Gastroesophageal sphincter (tissue), 4 donors: ENCODE data around the gene TFR2. TPM values are rescaled to one million over a fixed set of nuclear protein-coding genes. Genes with fewer than 3 reads are reported as not detected.
A peak's percentile ranks its signal among the peaks of the same experiment; 100 is the strongest.

ENCODE experiments used
- ATAC-seq: fragments of 150-250 bp; one replicate; pipeline ENCODE4 v1.9.1; 2016; ENCODE audit warnings: mild to moderate bottlenecking, moderate library complexity
- H3K27ac ChIP-seq, 4 donors: fragments of 200-600 bp; sonication (generic) in 3 of 4; 1 replicate in 3 of 4; 2 replicates in 1 of 4; pipeline ENCODE4 v1.5.1; 2016 to 2019
- H3K27me3 ChIP-seq: fragments of 200-600 bp; sonication (generic); one replicate; pipeline ENCODE4 v1.5.1; 2019
- H3K36me3 ChIP-seq, 2 donors: fragments of 200-600 bp; sonication (generic); one replicate each; pipeline ENCODE4 v1.5.1; 2019; ENCODE audit warnings: control low read depth in 1 of 2
- H3K4me1 ChIP-seq, 3 donors: fragments of 200-600 bp; sonication (generic); 1 replicate in 2 of 3; 2 replicates in 1 of 3; pipeline ENCODE4 v1.5.1; 2016 to 2019; ENCODE audit warnings: control low read depth in 2 of 3
- H3K4me3 ChIP-seq, 2 donors: fragments of 200-600 bp; sonication (generic); one replicate each; pipeline ENCODE4 v1.5.1; 2019; ENCODE audit warnings: mild to moderate bottlenecking in 1 of 2, moderate library complexity in 1 of 2
- H3K9me3 ChIP-seq, 3 donors: fragments of 200-600 bp; sonication (generic); one replicate each; pipeline ENCODE4 v1.5.1; 2017 to 2019; ENCODE audit warnings: control low read depth in 2 of 3
- EP300 ChIP-seq: sonication (generic); formaldehyde crosslinking; IDR thresholded peaks from one replicate; pipeline ENCODE4 v1.6.1; 2017; ENCODE audit warnings: antibody characterized with exemption, mild to moderate bottlenecking
- POLR2A ChIP-seq, 2 donors: fragments of 450-650 bp; IDR thresholded peaks; one replicate each; pipeline ENCODE4 v1.6.1; 2017; ENCODE audit warnings: antibody characterized with exemption in 2 of 2, mild to moderate bottlenecking in 2 of 2, moderate library complexity in 1 of 2
- POLR2AphosphoS5 ChIP-seq: sonication (generic); formaldehyde crosslinking; IDR thresholded peaks from one replicate; pipeline ENCODE4 v1.6.1; 2017; ENCODE audit warnings: antibody characterized with exemption
- WGBS, 2 donors: methylation state at CpG; one replicate each; pipeline ENCODE4 v1.1.5; 2018; ENCODE audit warnings: low coverage in 1 of 2; 5-methylcytosine and 5-hydroxymethylcytosine counted together
- total RNA-seq, 4 donors: library from RNA; depleted of rRNA; stranded (reverse); fragments of >200 nt; gene quantifications; one replicate each; pipeline ENCODE4 v1.1.0, GENCODE V29; 2016
- TF ChIP-seq, protein P1 (sequence below), 4 experiments: fragments of 200-600 bp in 2 of 4; fragments of 450-650 bp in 2 of 4; sonication (generic) in 1 of 4; IDR thresholded peaks; one replicate each; pipeline ENCODE4 v1.5.1; 2017 to 2019; ENCODE audit warnings: antibody characterized with exemption in 4 of 4, mild to moderate bottlenecking in 2 of 4, moderate library complexity in 2 of 4

TFR2 gene
- total RNA-seq, 4 donors from 2014 or later: 1.6 TPM; not detected in 3

DNA sequence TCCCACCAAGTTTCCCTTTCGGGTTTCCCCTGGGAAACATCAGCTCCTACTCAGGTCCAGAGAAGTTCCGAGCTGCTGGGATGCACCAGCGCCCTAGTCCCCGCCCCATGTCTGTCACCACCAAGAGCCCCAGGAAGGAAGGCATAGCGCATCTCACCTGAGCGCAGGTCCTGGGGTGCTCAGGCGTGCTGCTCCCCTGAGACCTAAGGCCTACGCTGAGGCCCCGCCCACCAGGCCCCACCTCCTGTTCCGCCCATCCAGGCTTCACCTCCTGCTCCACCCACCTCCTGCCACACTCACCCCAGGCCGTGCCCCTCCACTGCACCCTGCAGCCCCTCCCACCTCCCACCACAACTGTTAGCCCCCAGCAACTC lies 1.2 kb upstream of the TFR2 start:
- no peak for ATAC-seq
- no peak overlapping the region for H3K4me3 ChIP-seq
- H3K36me3 ChIP-seq: no peaks in the 10 kb centered on the region
- no peaks in the 10 kb centered on the region for H3K9me3 ChIP-seq
- peaks cover 75% of the 10 kb centered on the region for H3K27me3 ChIP-seq
- no peaks in the 10 kb centered on the region for H3K4me1 ChIP-seq
- no peak for TF ChIP-seq EP300
- WGBS, 2 donors: 40% methylated on average over 1 of the region's 11 CpGs; no CpG with 5 or more reads in 1 of the 2 donors
- no peak overlapping the region for H3K27ac ChIP-seq

DNA sequence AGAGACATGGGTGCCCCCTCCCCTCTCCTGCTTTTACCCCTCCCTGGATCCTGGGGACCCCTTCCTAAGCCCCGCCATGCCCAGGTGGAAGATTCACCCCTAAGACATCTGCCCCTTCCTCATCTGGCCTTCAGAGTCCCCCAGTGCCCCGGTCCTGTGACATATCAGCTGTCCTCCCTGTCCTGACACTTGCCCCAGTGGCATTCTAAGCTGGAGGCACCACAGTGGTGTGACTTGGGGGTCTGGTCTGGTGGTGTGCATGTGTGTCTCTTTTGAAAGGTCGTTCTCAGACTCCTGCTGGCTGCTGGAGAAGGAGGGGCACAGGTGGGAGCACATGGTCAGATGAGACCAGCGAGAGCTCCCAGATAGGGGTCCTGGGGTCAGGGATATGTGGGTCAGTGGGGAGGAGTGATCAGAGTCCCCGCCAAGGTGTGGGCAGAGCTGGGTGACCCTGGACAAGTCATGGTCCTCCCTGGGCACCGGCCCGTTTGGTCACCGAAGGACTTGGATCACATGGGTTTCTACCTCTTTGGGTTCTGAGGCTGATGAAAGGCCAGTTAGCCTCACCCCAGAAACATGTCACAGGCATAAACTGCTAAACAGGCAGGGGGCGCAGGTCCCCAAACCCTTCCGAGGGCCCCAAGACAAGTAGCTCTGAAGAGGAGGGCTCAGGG lies 645 bp upstream of the TFR2 start:
- Histone ChIP-seq H3K27ac (no peak overlapping the region), H3K9me3 (no peaks in the 10 kb centered on the region), H3K4me3 (no peak overlapping the region), H3K36me3 (no peaks in the 10 kb centered on the region), H3K27me3 (peaks cover 75% of the 10 kb centered on the region), H3K4me1 (no peaks in the 10 kb centered on the region)
- 60% methylated on average over 1 of the region's 10 CpGs; no CpG with 5 or more reads in 1 of the 2 donors for WGBS, 2 donors
- ATAC-seq: no peak
- TF ChIP-seq POLR2A (IDR thresholded peaks at IDR 0.05): no peak
- TF ChIP-seq EP300: no peak
- TF ChIP-seq POLR2AphosphoS5: no peak
- TF ChIP-seq, protein P1, sequence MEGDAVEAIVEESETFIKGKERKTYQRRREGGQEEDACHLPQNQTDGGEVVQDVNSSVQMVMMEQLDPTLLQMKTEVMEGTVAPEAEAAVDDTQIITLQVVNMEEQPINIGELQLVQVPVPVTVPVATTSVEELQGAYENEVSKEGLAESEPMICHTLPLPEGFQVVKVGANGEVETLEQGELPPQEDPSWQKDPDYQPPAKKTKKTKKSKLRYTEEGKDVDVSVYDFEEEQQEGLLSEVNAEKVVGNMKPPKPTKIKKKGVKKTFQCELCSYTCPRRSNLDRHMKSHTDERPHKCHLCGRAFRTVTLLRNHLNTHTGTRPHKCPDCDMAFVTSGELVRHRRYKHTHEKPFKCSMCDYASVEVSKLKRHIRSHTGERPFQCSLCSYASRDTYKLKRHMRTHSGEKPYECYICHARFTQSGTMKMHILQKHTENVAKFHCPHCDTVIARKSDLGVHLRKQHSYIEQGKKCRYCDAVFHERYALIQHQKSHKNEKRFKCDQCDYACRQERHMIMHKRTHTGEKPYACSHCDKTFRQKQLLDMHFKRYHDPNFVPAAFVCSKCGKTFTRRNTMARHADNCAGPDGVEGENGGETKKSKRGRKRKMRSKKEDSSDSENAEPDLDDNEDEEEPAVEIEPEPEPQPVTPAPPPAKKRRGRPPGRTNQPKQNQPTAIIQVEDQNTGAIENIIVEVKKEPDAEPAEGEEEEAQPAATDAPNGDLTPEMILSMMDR (IDR thresholded peaks at IDR 0.05): no peak

DNA sequence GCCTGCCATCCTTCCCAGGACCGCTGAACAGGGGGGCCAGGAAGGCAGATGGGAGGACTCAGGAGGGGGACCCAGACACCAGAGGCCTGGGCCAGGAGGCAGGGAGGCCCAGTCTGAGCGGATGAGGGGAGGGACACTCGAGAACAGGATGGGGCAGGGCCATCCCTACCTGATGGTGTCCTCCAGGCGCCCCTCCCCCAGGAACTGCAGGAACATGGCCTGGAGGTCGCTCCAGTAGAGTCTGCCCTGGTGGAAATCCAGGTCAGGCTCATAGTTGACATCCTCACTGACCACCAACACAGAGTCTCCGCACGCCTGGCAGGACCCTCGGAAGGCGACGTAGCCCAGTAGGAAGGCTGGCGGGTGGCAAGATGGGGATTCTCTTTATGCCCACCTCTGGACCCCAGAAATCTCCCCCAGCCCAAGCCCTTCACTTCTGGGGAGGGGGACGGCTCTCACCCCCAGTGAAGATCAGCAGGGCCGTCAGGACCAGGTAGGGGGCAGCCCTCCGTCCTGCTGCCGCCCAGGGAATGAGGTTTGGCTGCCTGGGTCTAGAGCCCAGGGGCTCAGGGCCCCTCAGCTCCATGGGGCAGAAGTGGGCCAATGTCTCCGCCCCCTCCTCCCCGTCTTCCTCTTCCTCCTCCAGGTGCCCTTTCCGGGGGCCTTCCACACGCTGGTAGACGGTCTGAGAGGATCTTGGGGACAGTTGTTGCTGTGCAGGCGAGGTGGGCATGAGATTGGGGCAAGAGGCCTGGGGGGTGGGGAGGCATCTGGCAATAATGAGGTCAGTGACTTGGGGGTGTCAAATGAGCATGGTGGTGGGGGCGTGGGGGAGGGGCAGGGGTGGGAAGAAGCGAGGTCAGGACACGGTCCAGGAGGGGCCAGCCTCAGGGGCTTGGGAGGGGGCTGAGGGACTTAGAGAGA lies 573 bp downstream of the TFR2 start:
- Histone ChIP-seq H3K9me3 (no peaks in the 10 kb centered on the region), H3K27me3 (peaks cover 74% of the 10 kb centered on the region), H3K36me3 (no peaks in the 10 kb centered on the region), H3K27ac (no peak overlapping the region), H3K4me1 (no peaks in the 10 kb centered on the region), H3K4me3 (no peak overlapping the region)
- no peak for ATAC-seq
- 38% methylated on average over 2 of the region's 24 CpGs; no CpG with 5 or more reads in 1 of the 2 donors for WGBS, 2 donors
- no peak for TF ChIP-seq POLR2AphosphoS5
- TF ChIP-seq, protein P1 (IDR thresholded peaks at IDR 0.05): no peak
- TF ChIP-seq EP300: no peak

DNA sequence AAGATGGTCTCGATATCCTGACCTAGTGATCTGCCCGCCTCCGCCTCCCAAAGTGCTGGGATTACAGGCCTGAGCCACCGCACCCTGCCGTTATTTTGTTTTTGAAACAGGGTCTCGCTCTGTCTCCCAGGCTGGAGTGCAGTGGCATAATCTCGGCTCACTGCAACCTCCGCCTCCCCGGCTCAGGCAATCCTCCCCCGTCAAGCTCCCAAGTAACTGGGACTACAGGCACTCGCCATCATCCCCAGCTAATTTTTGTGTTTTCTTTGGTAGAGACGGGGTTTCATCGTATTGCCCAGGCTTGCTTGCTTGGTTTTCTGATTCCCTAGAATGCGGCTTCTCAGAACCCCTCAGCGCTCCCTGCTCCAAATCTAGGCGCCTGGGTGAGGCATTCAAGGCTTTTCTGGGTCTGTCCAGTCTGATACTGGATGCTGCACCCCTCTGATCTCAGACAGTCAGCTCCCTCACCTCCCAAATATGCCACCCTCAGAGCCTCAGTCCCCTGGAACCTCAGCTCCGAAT lies 1.3 kb downstream of the TFR2 start:
- no peaks in the 10 kb centered on the region for H3K4me1 ChIP-seq
- no peaks in the 10 kb centered on the region for H3K36me3 ChIP-seq
- TF ChIP-seq POLR2AphosphoS5: no peak
- no peak for TF ChIP-seq POLR2A (IDR thresholded peaks at IDR 0.05)
- no peak for TF ChIP-seq EP300
- TF ChIP-seq, protein P1 (IDR thresholded peaks at IDR 0.05): no peak
- ATAC-seq: no peak
- H3K4me3 ChIP-seq: no peak overlapping the region
- H3K27ac ChIP-seq: no peak overlapping the region
- peaks cover 77% of the 10 kb centered on the region for H3K27me3 ChIP-seq
- 67 to 76% methylated on average over 7 to 9 of the region's 17 CpGs for WGBS, 2 donors
- H3K9me3 ChIP-seq: no peaks in the 10 kb centered on the region

DNA sequence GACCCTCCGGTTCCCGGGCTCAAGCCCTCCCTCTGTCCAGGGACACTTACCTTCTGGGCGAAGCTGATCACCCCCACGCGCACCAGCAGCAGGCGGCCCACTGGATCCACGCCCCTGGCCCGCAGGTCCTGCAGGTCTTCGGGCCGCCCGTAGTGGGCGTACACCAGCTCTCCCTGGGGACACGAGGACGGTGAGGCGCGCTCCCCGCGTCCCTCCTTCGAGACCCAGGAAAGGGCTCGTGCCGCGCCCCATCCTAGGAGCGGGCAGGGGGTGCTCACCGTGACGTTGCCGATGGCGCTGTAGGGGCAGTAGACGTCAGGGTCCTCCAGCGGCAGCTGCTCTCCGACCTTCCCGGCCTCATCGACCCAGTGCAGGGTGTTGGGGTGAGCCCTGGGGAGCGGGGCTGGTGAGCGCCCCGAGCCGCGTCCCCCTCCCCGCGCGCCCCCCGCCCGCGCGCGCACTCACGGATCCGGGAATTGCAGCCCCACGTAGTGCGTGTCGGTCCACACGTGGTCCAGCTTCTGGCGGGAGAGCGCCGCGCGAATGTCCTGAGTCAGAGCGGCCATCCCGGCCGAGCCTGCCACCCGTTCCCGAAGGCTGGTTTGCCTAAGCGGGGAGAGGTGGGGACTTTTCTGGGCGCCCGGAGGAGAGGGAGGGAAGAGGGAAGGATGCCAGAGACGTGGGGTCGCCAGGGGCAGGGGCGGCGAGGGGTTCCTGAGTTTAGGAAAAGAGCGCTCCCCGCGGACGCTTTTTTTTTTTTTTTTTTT lies 8.2 kb downstream of the TFR2 start:
- H3K4me3 ChIP-seq: peak overlapping the region; percentile 26 to 54
- TF ChIP-seq POLR2AphosphoS5: no peak
- TF ChIP-seq, protein P1 (IDR thresholded peaks at IDR 0.05): peak in 2 of 4 experiments; percentile 46 to 52
- peaks cover 0 to 14% (median 6%) of the 10 kb centered on the region in 3 donors for H3K4me1 ChIP-seq
- no peaks in the 10 kb centered on the region for H3K36me3 ChIP-seq
- 0 to 2% methylated on average over 3 to 6 of the region's 72 CpGs for WGBS, 2 donors
- peak; percentile 64 for ATAC-seq
- H3K27ac ChIP-seq: peak overlapping the region in 1 of 4 donors; percentile 34
- peaks cover 79% of the 10 kb centered on the region for H3K27me3 ChIP-seq
- H3K9me3 ChIP-seq: no peaks in the 10 kb centered on the region
